Activated CD8-positive, alpha-beta T cell treated with anti-CD3 and anti-CD28 coated beads, Interleukin-2, amount 10 ng/mL, durations not matched to agents 7 days and 5 days (primary cell): ENCODE results near the gene WSB1. TPM values are rescaled to one million over a fixed set of nuclear protein-coding genes. Genes with fewer than 3 reads are reported as not detected.

Experiments
- ATAC-seq: fragments of 150-1000 bp; cut with Tn5 transposase; one replicate; pipeline ENCODE4 v1.10.0; 2021; ENCODE audit warnings: moderate library complexity
- CTCF ChIA-PET: fragments of 350-600 bp; sonication (Branson Sonifier 250); formaldehyde crosslinking; loops from one replicate; lab custom pipeline; 2021; ENCODE audit warnings: antibody characterized with exemption; lab: Charles Lee
- POLR2A ChIA-PET: fragments of 350-600 bp; sonication (Branson Sonifier 250); formaldehyde crosslinking; loops from one replicate; lab custom pipeline; 2021; ENCODE audit warnings: antibody characterized with exemption; lab: Charles Lee
- DNase-seq: peaks from one replicate; pipeline ENCODE4 v3.0.0-alpha.2; 2020
- H3K27ac Mint-ChIP-seq: one replicate; pipeline ENCODE4 v1.8.0; 2021; ENCODE audit warnings: mild to moderate bottlenecking, mixed read lengths
- H3K27me3 Mint-ChIP-seq: one replicate; pipeline ENCODE4 v1.8.0; 2021; ENCODE audit warnings: low read depth, mixed read lengths
- H3K36me3 Mint-ChIP-seq: one replicate; pipeline ENCODE4 v1.8.0; 2021; ENCODE audit warnings: low read depth, mixed read lengths
- H3K4me1 Mint-ChIP-seq: one replicate; pipeline ENCODE4 v1.8.0; 2021; ENCODE audit warnings: low read depth, mixed read lengths
- H3K4me3 Mint-ChIP-seq: one replicate; pipeline ENCODE4 v1.8.0; 2021; ENCODE audit warnings: mild to moderate bottlenecking, mixed read lengths
- H3K9me3 Mint-ChIP-seq: one replicate; pipeline ENCODE4 v1.8.0; 2022; ENCODE audit warnings: mixed read lengths; ENCODE audit not compliant: insufficient read depth
- total RNA-seq, 2 experiments: library from RNA; stranded (reverse); gene quantifications; one replicate each; pipeline ENCODE4 v1.2.3, GENCODE V29; 2021

Gene WSB1
- total RNA-seq, 2 experiments from 2014 or later, result 118 to 121 TPM

GRCh38 chr17:27340575-27340974 lies 46.7 kb downstream of the WSB1 start:
- ChIA-PET POLR2A (no interaction called here), CTCF (interaction anchor here (0.6 to 1.4 kb wide), 2 partner anchors 14 to 259 kb away, joined by 3 to 5 read pairs; no protein-coding TSS in a partner anchor)
- no peak overlapping the region for H3K27ac Mint-ChIP-seq
- no peak overlapping the region for H3K4me3 Mint-ChIP-seq
- no peaks in the 10 kb centered on the region for H3K36me3 Mint-ChIP-seq
- no peaks in the 10 kb centered on the region for H3K27me3 Mint-ChIP-seq
- ATAC-seq (no peak), DNase-seq (no peak)
- H3K9me3 Mint-ChIP-seq, result no peaks in the 10 kb centered on the region
- peaks cover 13% of the 10 kb centered on the region for H3K4me1 Mint-ChIP-seq

- H3K4me1 Mint-ChIP-seq, result peaks cover 15% of the 10 kb centered on the region
- ATAC-seq (no peak), DNase-seq (no peak)
- no peak overlapping the region for H3K27ac Mint-ChIP-seq
- POLR2A ChIA-PET, result no interaction called here
- H3K4me3 Mint-ChIP-seq, result no peak overlapping the region
- CTCF ChIA-PET, result interaction anchor here (1.4 to 5.3 kb wide), 2 partner anchors 13 to 258 kb away, joined by 5 to 26 read pairs; no protein-coding TSS in a partner anchor
- no peaks in the 10 kb centered on the region for H3K27me3 Mint-ChIP-seq
- no peaks in the 10 kb centered on the region for H3K36me3 Mint-ChIP-seq
- H3K9me3 Mint-ChIP-seq, result no peaks in the 10 kb centered on the region
Measured at GRCh38 chr17:27341041-27341471, 47.1 kb downstream of the WSB1 start.

- H3K27me3 Mint-ChIP-seq, result no peaks in the 10 kb centered on the region
- ChIA-PET POLR2A (no interaction called here), CTCF (interaction anchor here (5.3 kb wide), 1 partner anchor 12 kb away, joined by 26 read pairs; no protein-coding TSS in a partner anchor)
- no peak overlapping the region for H3K27ac Mint-ChIP-seq
- no peaks in the 10 kb centered on the region for H3K9me3 Mint-ChIP-seq
- H3K4me3 Mint-ChIP-seq, result no peak overlapping the region
- H3K4me1 Mint-ChIP-seq, result peaks cover 23% of the 10 kb centered on the region
- DNase-seq, result no peak
- no peaks in the 10 kb centered on the region for H3K36me3 Mint-ChIP-seq
- no peak for ATAC-seq
Measured at GRCh38 chr17:27342059-27342458, 48.1 kb downstream of the WSB1 start.

GRCh38 chr17:27343294-27343693 lies 49.4 kb downstream of the WSB1 start:
- no peak for DNase-seq
- H3K36me3 Mint-ChIP-seq, result no peaks in the 10 kb centered on the region
- H3K9me3 Mint-ChIP-seq, result no peaks in the 10 kb centered on the region
- ATAC-seq, result no peak
- ChIA-PET POLR2A (no interaction called here), CTCF (interaction anchor here (1.0 to 5.3 kb wide), 4 partner anchors 10 to 259 kb away, joined by 3 to 26 read pairs (median 10); no protein-coding TSS in a partner anchor)
- H3K4me3 Mint-ChIP-seq, result no peak overlapping the region
- no peaks in the 10 kb centered on the region for H3K27me3 Mint-ChIP-seq
- no peak overlapping the region for H3K27ac Mint-ChIP-seq
- H3K4me1 Mint-ChIP-seq, result peaks cover 27% of the 10 kb centered on the region

GRCh38 chr17:27343977-27344607 lies 50.2 kb downstream of the WSB1 start:
- no peaks in the 10 kb centered on the region for H3K36me3 Mint-ChIP-seq
- H3K27me3 Mint-ChIP-seq, result no peaks in the 10 kb centered on the region
- H3K27ac Mint-ChIP-seq, result no peak overlapping the region
- ChIA-PET CTCF (interaction anchor here (0.7 to 5.3 kb wide), 6 partner anchors 10 to 258 kb away, joined by 3 to 26 read pairs (median 6); no protein-coding TSS in a partner anchor), POLR2A (no interaction called here)
- H3K4me3 Mint-ChIP-seq, result no peak overlapping the region
- peaks cover 28% of the 10 kb centered on the region for H3K4me1 Mint-ChIP-seq
- H3K9me3 Mint-ChIP-seq, result no peaks in the 10 kb centered on the region
- ATAC-seq, result no peak
- no peak for DNase-seq

- H3K27me3 Mint-ChIP-seq, result no peaks in the 10 kb centered on the region
- H3K4me1 Mint-ChIP-seq, result peaks cover 20% of the 10 kb centered on the region
- POLR2A ChIA-PET, result no interaction called here
- CTCF ChIA-PET, result interaction anchor here (0.7 to 5.3 kb wide), 5 partner anchors 9 to 197 kb away, joined by 3 to 26 read pairs (median 8); no protein-coding TSS in a partner anchor
- ATAC-seq (no peak), DNase-seq (no peak)
- H3K4me3 Mint-ChIP-seq, result no peak overlapping the region
- no peaks in the 10 kb centered on the region for H3K36me3 Mint-ChIP-seq
- H3K9me3 Mint-ChIP-seq, result no peaks in the 10 kb centered on the region
- H3K27ac Mint-ChIP-seq, result no peak overlapping the region
Measured at GRCh38 chr17:27345141-27345904, 51.4 kb downstream of the WSB1 start.

- DNase-seq (no peak), ATAC-seq (no peak)
- no peak overlapping the region for H3K27ac Mint-ChIP-seq
- no peak overlapping the region for H3K4me3 Mint-ChIP-seq
- H3K4me1 Mint-ChIP-seq, result peaks cover 20% of the 10 kb centered on the region
- ChIA-PET CTCF (interaction anchor here (0.5 to 5.3 kb wide), 3 partner anchors 8 to 213 kb away, joined by 4 to 26 read pairs (median 5); no protein-coding TSS in a partner anchor), POLR2A (no interaction called here)
- no peaks in the 10 kb centered on the region for H3K36me3 Mint-ChIP-seq
- no peaks in the 10 kb centered on the region for H3K27me3 Mint-ChIP-seq
- H3K9me3 Mint-ChIP-seq, result no peaks in the 10 kb centered on the region
Measured at GRCh38 chr17:27346228-27346899, 52.5 kb downstream of the WSB1 start.

GRCh38 chr17:27348196-27348595 lies 54.3 kb downstream of the WSB1 start:
- peaks cover 26% of the 10 kb centered on the region for H3K4me1 Mint-ChIP-seq
- H3K27ac Mint-ChIP-seq, result no peak overlapping the region
- H3K9me3 Mint-ChIP-seq, result no peaks in the 10 kb centered on the region
- no peak for ATAC-seq
- POLR2A ChIA-PET, result interaction anchor here (0.6 kb wide), 1 partner anchor 54 kb away, joined by 3 read pairs; the partner anchor contains the start of gene WSB1
- H3K27me3 Mint-ChIP-seq, result no peaks in the 10 kb centered on the region
- DNase-seq, result no peak
- H3K36me3 Mint-ChIP-seq, result no peaks in the 10 kb centered on the region
- peak overlapping the region; percentile 64 for H3K4me3 Mint-ChIP-seq
- CTCF ChIA-PET, result interaction anchor here (0.6 to 2.5 kb wide), 3 partner anchors 11 to 254 kb away, joined by 3 to 9 read pairs (median 3); no protein-coding TSS in a partner anchor

- POLR2A ChIA-PET, result no interaction called here
Measured at GRCh38 chr17:27349540-27350021, 55.7 kb downstream of the WSB1 start.

GRCh38 chr17:27351759-27352158 lies 57.8 kb downstream of the WSB1 start:
- Mint-ChIP-seq H3K27ac (no peak overlapping the region), H3K27me3 (no peaks in the 10 kb centered on the region), H3K4me1 (peaks cover 32% of the 10 kb centered on the region), H3K36me3 (no peaks in the 10 kb centered on the region), H3K4me3 (no peak overlapping the region), H3K9me3 (no peaks in the 10 kb centered on the region)
- ChIA-PET POLR2A (no interaction called here), CTCF (interaction anchor here (1.0 to 1.6 kb wide), 3 partner anchors 19 to 279 kb away, joined by 3 to 10 read pairs (median 7); partner anchors contain the start of gene LGALS9)
- ATAC-seq (no peak), DNase-seq (no peak)

More at GRCh38 chr17:27349540-27350021, 55.7 kb downstream of the WSB1 start:
- no peak overlapping the region for H3K27ac Mint-ChIP-seq
- no peaks in the 10 kb centered on the region for H3K27me3 Mint-ChIP-seq
- no peak for ATAC-seq
- no peak for DNase-seq
- H3K4me3 Mint-ChIP-seq, result no peak overlapping the region
- CTCF ChIA-PET, result interaction anchor here (0.9 to 2.5 kb wide), 5 partner anchors 10 to 253 kb away, joined by 3 to 9 read pairs (median 6); partner anchors contain the start of gene WSB1
- no peaks in the 10 kb centered on the region for H3K36me3 Mint-ChIP-seq
- H3K9me3 Mint-ChIP-seq, result no peaks in the 10 kb centered on the region
- peaks cover 31% of the 10 kb centered on the region for H3K4me1 Mint-ChIP-seq

GRCh38 chr17:27352448-27353032 lies 58.6 kb downstream of the WSB1 start:
- DNase-seq, result no peak
- no peak for ATAC-seq
- CTCF ChIA-PET, result interaction anchor here (0.8 to 3.2 kb wide), 6 partner anchors 9 to 278 kb away, joined by 3 to 26 read pairs (median 5); partner anchors contain the start of gene LGALS9
- POLR2A ChIA-PET, result no interaction called here
- Mint-ChIP-seq H3K36me3 (no peaks in the 10 kb centered on the region), H3K27me3 (no peaks in the 10 kb centered on the region), H3K4me1 (peaks cover 30% of the 10 kb centered on the region), H3K4me3 (peak overlapping the region; percentile 81), H3K27ac (peak overlapping the region; percentile 95), H3K9me3 (no peaks in the 10 kb centered on the region)
